Hepatic stellate cell (primary cell): ENCODE data around the gene NRXN3.

ENCODE experiments used
- DNase-seq: peaks from one replicate; pipeline ENCODE4 v3.0.0; 2011; ENCODE audit warnings: low spot score

NRXN3 gene

DNA sequence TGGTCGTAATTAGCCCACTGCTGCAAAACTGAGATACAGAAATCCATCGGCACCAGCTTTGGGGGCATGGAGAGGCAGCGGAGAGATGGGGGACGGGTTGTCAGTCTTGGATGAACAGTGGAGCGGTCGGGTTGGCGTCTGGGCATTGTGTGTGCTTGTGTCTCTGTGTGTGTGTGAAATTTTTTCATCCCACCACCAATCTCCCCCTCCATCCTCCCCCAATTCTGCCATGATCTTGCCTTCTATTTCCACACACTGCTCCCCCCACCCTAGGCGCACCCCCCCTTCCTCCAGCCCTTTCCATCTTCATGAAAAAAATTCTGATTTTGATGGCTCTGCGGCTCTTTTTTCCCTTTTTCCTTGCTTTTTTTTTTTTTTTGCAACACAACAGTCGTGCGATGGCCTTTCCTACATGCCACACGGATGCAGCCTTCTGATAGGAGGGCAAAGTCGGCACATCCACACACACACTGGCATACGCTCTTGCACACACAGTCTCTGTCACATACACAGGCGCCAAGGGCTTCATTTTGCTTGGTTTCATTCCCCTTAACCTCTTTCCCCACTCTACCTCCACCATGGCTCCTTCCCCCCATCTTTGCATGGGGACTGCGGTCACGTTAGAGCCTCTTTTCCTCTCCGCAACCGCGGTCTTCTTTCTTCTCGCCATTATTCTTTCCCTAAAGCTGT, 3.3 kb downstream of the NRXN3 start:
- DNase-seq: no peak

DNA sequence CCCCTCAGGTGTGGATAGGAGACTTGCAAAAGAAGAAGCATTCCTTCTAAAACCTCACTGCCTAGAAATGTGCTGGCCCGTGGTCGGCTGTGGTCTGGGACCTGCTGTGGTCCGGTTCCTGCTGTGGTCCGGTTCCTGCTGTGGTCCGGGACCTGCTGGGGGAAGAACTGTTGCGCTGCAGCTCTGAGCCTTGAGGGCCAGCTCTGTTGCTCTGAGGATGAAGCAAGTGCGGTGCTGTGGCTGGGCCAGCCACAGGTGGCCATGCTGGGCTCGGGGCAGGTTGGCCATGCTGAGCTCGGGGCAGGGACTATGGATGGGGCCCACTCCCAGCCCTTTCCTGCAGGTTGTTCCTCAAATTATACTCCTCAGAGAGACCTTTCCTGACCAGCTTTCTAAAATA, 5.2 kb downstream of the NRXN3 start:
- DNase-seq: no peak

DNA sequence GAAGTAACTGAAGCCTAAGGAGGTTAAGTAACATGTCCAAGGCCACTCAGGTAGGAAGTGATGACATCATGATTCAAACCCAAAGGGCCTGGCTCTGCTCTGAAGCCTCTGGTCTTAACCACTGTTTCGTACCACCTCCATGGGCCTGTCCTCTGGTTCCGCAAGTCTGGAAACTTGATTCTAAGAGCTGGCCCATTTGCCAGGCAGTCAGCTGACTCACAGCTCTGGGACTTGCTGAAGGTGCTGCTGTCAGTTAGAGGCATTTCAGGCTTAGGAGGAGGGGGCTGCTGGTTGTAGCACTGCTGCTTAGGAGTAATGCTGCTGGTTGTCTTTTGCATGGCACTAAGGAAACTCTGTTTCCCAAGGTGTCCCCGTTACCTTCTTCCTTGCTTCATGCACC, 7.9 kb downstream of the NRXN3 start:
- no peak for DNase-seq

DNA sequence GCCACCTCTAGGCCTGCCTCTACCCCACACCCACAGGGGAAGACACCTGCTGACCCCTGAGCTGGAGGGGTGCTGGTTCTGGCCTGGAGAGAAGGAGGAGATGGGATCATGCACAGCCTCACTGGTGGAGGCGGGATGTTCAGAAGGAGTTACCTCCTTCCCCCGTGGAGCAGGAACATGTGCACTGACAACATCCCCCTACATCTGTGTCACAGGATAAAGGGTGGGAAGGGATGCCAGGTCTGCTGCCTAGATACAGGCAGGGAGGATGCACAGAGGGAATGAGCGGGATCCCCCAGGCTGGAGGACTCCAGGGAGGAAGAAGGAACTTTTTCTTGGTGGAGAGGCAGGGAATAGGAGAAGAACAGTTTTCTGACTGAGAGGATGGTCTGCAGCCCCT, 8.8 kb downstream of the NRXN3 start:
- no peak for DNase-seq

DNA sequence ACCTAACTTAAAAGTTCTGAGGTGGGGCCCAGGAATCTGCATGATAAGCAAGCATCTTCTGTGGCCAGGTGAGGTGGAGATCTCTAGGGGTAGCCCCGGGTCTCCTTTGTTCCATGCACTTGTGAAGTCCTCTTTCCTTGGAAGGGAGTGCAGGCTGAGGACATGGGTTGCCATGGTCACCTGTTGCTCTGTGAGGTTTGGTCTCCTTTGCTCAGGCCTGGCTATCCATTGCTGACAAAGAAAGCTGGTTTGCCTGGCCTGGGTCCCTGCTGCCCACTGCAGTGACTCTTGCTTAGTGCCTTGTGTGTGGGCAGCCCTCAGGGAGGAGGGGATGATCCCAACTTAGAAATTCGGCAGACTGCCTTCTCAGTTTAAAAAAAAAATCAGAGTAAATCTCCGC, 11.1 kb downstream of the NRXN3 start:
- DNase-seq: no peak

DNA sequence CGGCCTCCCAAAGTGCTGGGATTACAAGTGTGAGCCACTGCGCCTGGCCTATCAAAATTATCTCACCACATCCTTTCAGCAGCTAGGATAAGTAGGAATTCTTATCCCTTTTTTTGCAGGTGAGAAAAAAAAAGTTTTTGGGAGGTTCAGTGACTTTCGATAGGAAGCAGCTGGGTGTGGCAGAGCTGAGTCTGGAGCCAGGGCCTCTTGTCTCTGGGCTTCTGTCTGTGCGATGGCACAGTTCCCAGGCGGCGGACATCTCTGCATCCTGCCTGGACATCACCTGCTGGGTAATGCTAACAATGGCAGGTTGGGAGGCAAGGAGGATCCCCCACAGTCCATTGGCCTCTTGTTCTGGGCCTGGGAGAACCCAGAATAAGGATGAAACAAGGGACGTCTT, 12.5 kb downstream of the NRXN3 start:
- DNase-seq: no peak

DNA sequence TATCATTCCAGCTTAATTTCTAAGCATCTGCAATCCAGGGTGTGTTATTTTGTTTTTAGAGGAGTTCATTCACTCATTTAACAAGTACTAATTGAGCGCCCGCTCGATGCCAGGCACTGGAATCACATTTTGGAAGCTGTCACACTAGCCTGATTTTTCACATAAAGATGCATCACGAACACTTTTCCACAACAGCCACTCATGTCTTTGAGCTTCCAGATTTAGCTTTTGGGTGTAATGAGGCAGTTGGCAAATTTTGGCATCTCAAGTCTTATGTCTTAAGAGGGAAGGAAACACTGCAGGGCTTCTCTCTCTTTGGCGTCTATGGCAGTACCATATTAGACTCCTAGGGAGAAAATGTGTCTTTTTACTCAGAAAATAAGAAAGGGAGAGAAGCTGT, 14.0 kb downstream of the NRXN3 start:
- no peak for DNase-seq

DNA sequence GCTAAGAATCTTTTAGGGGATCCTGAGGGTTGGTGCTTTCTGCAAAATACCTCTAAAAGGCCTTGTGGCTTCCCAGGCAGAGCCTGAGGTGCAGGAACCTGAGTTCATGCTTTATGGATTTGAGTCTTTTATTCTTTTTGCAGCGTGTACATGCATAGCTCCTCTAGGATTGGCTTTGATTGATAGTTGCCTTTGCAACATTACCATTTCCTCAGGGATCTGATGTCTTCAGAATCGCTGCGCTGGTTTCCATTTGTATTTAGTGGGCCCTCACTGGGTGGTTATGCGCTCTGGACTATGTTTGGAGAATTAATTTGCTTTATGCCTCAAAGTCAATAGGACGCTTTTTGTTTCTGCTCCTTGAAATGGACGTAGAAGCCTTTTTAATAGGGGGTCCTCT, 16.1 kb downstream of the NRXN3 start:
- DNase-seq: no peak

DNA sequence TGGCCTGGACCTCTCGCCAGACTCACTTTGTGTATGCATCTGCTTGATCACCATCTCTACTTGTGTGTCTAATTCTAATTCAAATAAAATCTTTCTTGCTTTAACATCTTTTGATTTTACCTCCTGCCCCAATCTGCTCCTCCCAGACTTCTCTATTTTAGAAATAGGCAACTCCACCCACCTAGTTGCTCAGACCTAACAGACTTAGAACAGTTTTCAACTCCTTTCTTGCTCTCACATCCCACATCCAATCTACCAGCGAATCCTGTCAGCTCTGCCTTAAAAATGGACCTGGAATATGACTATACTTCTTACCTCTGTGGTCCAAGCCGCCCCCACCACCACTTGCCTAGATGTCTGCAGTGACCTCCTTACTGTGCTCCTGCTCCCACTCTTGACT, 18.7 kb downstream of the NRXN3 start:
- no peak for DNase-seq

DNA sequence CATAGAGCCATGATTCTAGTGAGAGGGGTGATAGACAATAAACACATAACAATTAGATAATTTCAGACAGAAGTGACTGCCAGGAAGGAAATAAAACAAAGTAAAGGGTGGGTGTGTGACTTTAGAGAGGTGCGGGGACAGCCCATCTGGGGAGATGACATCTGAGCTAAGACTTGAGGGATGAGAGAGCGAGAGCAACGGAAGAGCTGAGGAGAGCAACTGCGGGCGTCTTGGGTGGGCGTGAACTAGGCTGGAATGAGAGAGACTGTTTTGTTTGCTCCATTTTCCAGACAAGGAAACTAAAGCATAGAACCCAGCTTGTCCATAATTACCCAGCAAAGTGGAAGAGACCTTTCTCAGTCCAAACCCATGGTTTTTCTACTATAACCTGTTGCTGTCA, 25.3 kb downstream of the NRXN3 start:
- no peak for DNase-seq

DNA sequence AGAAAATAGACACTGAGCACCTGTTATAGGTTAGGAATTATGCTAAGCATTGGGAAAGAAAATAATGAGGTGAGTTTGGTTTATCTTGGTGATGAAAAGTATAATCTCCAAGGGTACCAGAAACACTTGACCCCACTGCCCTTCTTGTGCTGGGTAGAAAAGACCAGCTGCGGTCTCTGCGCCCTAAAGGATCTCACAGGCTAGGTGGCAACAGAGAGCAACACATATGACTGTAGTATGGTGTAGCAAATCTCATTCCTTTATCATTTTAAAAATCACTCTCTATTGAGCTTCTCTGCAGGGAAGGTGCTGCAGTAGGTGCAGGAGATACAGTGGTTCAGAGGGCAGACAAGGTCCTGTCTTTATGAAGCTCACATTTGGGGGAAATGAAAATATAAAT, 26.1 kb downstream of the NRXN3 start:
- no peak for DNase-seq

DNA sequence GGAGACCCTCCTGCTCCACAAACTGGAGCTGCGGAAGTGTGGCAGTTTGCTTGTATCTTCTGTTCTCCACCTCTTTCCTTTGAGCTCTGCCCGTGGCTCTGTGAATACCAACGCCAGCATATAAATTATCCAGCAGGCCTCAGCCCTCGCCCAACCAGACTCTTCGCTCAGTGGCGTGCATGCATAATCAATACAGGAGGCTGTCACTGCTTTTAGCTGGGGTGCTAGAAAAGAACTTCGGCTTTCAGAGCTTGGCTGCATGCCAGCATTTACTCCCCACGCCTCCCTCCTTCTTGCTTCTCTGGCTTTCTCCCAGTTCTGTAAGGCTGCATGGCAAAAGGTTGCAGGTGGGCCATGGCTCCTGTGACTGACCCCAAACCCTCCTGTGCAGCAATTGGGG, 26.9 kb downstream of the NRXN3 start:
- DNase-seq: no peak

DNA sequence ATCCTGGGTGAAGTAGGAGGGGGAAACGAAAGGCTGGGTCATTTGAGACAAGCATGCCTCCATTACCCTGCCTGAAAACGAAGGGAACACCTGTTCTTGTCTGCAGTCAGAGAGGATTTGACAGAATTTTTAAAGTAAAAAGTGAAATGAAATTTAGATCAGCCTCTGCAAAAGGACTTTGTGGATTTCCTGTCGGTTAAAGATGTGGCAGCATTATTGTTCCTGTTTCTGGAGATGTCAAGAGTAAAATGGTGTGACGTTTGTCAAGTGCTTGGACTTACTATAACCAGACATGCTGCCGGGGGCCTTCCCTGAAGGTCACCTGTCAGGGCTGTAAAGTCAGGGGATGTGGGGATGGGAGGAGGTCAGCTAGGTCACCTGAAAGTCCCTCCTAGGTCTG, 32.0 kb downstream of the NRXN3 start:
- DNase-seq: no peak

DNA sequence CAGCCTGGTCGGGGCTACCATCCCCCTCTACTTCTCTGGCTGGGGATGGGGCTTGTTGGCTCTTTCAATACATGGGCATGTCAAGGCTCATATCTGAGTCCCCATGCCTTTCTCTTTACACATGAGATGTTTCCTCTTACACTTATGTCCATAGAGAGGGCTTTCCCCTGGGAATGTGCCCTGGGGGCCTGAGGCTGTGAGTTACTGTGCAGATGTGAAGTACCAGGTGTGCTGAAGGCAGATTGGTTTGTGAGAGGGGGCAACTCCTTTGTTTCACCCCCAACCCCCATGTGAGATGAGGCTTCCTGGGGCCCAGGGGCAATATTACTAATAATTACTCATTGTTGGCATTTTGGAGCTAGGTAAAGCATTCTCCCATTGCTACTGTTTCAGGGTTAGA, 32.8 kb downstream of the NRXN3 start:
- DNase-seq: no peak

DNA sequence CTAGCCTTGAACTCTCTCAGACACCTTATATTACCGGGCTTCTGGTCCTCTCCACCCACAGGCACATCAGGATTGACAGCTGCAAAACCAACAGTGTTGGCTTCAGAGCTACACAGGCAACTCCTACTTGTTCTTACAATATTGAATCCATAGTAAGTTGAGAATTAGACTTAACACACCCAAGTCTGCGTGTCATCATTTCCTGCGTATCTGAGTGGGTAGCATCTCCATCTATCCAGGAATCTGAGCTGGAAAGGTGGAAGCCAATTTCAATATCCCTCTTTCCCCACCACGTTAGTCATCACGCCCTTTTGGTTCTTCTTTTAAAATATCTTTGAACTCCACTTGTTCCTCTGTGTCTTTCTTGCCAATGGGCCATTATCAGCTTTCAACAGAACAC, 37.2 kb downstream of the NRXN3 start:
- no peak for DNase-seq

DNA sequence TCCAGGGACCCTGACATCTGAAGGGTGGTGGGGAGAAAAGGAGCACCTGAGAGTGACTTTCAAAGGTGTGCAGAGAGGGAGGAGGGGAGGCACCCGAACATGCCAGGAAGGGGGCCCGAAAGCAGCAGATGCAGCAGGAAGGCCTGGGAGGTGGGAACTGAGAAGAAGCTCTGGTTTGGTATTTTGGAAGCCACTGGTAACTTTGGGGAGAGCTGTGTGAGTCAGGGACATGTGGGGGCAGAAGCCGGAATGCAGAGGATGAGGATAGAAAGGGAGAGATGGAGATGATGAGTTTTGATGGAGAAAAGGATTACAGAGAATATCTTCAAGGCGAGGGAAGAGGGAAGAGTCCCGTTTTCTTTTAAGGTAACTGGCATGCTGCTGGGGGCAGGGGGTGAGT, 50.1 kb downstream of the NRXN3 start:
- no peak for DNase-seq

DNA sequence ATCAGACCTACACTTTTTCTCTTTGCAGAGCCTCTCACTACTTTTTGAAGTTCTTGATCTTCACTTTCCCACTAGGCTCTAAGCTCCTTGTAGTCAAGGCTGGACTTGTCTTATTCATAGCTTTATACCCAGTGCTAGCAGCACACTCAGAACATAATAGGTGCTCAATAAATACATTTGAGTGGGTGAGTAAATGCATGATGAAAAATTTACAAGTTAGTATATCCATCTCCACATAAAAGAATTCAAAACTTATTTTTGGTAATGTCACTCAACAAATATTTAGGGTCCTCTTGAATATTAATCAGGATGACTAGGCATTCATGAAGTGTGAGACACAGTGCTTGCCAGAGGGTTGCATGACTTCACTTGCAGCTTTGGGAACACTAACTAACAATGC, 52.6 kb downstream of the NRXN3 start:
- no peak for DNase-seq

DNA sequence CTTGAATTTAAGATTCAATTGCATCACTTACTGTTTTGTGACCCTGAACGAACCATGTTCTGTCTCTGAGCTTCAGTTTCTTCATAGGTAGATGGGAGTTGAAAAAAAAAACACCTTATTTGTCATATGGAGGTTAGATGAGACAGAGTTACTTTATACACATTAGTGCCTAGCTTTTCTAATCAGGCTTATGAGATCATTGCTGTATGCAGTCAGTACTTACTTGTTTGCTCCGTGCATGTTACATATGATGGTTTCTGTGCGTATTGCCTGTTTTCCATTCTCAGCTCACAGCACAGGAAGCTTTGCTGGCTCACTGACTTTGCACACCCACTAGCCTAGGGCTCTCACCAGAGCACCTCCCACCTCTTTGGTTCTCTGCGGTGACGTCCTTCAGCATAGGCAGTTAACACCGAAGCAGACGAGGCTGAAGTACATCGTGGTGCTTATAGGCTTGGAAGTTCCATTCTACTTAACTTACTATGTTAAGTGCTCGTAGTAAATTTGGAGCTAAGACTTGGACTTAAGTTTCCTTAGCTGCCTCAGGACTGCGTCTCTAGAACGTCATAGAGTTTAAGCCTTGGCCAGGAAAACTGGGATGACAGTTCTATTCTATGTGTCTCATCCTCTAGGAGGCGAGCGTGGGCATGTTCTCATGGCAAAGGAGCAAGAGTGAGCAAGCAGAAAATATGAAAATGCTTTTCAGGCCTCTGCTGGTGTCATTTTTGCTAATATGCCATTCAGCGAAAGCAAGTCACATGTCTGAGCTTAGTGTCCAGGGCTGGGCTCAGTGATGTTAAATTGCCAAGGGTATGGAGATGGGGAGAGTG, 57.3 kb downstream of the NRXN3 start:
- DNase-seq: no peak

DNA sequence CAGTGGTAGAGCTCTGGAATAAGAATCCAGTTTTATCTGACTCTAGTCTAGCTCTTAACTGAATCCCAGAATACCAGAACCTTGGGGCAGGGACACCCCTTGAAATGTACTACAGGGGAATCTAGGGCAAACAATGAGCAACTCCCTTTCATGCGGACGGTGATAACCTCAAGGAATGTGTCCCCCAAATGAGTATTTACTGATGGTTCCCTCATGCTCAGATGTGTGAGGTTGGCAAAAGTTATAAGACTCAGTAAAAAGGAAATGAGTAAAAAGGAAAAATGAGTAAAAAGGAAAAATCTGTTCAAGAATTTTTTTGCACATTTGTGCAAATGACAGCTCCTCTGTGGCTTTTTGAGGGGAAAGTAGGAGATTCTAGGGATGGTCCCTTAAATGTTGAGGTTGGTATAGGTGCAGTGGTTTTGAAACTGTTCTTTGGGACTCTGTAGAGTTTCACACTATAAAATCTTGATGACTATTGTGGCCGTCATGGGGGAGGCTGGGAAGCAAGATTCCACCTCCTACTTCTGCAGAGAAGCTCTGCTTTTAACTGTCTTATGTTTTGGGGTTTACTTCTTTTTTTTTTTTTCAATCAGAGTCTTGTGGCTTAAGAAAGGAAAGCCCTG, 58.6 kb downstream of the NRXN3 start:
- DNase-seq: no peak

DNA sequence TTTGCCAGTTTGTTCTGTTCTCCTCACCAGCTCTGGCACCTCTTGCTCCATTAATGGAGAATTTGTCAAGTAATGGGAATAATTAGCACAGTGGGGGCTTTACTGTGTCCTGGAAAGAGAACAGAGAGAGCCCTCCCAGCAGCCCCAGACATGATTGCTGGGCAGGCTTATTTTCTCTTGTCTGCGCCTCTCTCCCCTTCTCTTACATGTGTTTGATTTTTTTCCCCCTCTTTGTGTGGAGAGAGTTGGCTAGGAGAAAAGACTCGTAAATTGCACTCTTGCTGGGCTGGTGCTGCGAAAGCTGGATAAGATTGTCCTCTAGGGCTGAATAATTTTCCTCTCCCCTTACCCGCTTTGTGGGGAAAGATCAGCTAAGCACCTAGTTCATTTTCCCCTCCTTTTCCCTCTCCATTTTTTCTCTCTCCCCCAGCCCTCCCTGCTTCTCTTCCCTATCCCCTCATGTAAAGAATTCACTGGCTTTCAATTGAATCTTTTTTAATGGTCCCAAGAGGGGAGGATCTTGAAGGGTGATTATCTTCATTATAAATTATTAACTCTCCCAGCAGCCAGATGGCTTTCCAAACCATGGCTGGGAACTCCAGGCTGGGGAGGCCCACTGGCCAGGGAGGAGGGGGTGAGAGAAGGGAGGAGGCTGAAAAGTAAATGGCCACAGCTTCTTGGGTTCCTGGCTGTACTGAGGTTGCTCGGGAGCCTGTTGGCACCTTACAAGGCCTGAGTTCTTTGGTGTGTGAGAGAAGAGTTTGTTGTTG, 62.2 kb downstream of the NRXN3 start:
- no peak for DNase-seq

DNA sequence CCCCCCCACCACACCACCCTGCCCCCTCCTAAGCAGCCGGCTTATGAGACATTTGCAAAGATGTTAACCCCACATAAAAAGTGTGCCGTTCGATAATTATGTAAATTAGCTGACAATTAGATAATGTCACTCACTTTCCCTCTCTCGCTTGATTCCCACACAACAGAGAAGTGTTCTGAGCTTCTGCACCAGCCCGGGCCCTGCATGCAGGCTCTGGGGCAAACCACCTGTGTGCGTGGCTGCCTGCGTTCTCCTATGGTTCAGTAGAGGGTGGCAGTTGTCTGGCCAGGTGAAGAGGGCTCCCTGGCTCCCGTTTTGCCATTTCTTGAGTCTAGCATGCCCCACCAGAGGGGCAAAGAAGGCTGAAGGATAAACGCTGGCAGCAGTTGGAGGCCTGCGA, 68.0 kb downstream of the NRXN3 start:
- no peak for DNase-seq

DNA sequence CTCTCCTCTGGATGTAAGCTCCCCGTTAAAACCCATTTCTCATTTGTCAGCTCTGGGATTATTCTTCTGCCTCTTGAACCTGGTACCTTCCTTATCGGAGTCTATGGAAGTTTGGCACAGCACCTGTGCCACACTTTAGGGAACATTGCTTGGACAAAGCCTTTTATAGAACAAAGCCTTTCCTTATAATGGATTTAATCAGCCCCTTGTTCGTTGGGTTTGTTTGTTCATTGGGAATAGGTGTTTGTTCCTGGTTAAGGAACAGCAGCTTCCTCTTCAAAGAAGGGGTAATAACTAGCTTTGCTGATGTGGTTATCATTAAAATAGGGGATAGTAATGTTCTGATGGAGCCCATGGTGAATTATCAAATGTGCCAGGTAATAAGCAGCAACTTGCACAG, 70.4 kb downstream of the NRXN3 start:
- DNase-seq: no peak

DNA sequence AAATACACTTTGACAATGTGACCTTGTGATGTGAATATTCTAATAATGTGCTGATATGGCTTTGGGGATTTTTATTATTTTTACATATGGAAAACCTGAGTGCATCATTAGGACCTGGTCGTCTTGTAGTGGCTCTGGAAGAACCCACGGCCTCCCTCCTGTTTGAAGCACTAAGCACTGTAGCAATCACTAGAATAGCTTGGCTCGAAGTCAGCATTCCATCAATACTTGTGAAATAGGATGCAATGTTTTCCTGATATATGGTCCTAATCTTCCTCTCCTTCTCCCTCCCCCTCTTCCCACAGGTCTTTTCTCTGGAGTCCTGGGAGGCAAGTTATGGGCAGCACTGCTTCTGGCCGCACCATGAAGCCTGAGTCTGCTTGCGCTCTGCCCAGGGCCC, 71.9 kb downstream of the NRXN3 start:
- DNase-seq: no peak
